ENCODE results near the gene FRY.

The FRY gene

DNA sequence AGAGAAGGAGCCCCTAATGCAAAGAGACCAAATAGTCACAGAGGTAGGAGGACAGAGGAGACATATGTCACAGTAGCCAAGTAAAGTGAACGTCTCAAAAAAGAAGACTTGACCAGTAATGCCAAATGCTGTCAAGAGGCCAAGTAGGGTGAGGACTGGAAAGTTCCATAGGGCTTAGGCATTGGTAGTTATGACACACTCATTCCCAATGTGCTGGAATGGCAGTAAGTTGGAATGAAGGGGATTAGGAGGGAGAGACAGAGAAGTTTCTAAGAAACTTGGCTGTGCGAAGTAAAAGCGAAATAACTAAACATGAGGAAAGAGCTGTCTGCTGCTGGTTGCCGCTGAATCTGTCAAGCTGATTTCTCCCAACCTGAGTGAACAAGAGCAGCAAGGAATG, 14.9 kb upstream of the FRY start:
- DNase-seq (ENCODE audit: low read depth): no peak

DNA sequence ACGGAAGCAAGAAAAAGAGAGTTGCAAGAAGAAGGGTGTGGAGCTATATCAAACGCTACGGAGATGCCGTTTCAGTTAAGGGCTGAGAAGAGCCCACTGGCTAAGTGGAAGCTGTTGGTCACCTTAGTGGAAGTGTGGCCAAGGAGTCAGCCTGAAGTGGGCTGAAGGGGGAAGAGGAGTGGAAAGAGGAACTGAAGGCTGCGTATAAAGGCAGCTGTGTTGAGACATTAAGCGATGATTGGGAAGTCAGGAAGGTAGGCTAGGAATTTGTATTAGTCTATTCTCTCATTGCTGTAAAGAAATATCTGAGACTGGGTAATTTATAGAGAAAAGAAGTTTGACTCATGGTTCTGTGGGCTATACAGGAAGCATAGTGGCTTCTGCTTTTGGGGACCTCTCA, 14.1 kb upstream of the FRY start:
- no peak for DNase-seq (ENCODE audit: low read depth)

- DNase-seq (ENCODE audit: low read depth): no peak
Measured at GRCh38 chr13:32019612-32020233, 11.9 kb upstream of the FRY start.

DNA sequence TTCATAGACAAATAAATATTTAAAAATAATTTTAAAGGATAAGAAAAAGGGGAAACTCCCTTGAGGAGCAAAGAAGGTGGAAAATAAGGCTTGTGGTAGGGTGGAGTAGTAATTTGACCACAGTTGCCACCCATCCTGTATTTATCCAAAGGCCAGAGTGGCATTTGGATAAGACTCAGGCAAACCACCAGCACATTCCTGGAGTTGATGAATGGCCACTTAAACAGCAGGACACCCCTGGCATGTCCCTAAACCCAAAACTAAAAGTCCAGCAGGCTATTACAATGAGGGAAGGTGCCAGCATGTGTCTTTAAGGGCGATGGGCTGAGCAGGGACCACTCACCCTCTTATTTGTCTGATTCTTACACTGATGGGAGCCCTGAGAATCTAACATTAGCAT, 9.8 kb upstream of the FRY start:
- no peak for DNase-seq (ENCODE audit: low read depth)

- no peak for DNase-seq (ENCODE audit: low read depth)
Measured at GRCh38 chr13:32022311-32022710, 9.3 kb upstream of the FRY start.

DNA sequence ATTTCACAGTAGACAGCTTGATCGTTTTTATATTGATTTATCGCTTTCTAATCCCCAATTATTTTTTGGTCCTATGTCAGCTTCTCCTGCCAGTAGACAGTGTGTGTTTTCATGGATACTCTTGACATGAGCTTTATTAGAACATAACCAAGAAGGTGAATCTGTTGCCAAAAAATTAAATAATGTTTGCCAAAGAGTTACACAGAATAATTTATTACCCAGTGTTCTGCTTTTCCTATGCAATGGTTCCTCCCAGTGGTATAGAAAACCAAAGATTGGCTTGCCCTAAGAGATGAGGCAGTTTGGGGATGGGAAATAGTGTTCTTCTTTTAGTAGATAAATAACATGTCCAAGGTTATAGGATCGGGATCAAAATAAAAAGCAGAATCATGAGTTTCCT, 8.5 kb upstream of the FRY start:
- no peak for DNase-seq (ENCODE audit: low read depth)

- no peak for DNase-seq (ENCODE audit: low read depth)
Measured at GRCh38 chr13:32023698-32024097, 7.9 kb upstream of the FRY start.

DNA sequence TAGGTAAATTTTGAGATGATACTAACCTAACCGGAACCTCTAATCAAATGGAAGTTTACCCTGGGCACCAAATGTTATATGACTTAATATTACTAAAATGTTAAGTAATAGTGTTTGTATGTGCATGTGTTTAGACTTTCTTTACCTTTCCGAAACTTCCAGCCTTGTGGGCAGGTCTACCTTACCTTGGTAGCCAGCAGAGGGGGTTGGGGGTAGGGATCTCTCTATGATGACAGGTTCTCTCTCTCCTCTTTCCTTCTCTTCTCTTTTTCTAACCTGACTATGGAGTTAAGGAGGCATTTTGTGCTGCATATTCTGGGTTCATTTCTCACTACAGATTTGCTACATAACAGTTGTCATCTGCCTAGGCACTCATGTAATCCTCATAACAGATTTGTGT, 6.8 kb upstream of the FRY start:
- no peak for DNase-seq (ENCODE audit: low read depth)

GRCh38 chr13:32025730-32026129, 5.8 kb upstream of the FRY start:
- DNase-seq (ENCODE audit: low read depth): no peak

DNA sequence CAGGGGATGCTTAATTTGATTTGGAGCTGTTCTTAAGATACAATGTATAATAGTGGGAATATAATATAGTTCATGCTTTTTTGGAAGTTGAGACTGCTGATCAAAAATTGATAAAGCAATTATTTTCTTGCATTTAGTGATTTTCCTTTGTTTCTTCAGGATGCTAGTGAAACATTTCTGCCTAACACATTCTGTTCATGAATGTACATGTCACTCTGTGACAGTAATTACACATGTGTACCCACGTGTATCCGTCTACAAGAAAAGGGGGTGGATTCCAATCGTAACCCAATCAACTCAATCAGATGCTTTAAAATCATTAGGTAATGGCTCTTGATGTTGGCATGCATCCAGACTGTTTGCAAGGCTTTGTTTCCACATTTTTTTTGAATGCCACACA, 5.0 kb upstream of the FRY start:
- DNase-seq (ENCODE audit: low read depth): no peak

GRCh38 chr13:32028711-32029110, 2.9 kb upstream of the FRY start:
- no peak for DNase-seq (ENCODE audit: low read depth)

DNA sequence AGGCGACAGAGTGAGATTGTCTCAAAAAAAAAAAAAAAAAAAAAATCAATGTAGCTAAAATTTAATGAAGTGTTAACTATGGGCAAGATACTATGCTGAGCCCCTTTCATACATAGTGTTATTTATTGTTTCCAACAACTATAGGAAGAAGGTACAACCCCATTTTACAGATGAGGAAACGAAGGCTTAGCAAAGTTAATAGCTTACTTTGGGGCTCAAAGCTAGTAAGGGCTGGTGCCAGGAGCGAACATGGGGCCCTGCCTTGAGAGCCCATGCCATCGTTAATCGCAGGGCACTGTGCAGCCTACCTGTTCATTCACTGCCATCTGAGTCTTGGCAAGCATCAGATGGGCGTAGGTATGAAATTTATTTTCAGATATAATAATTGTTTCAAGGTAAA, 1.9 kb upstream of the FRY start:
- DNase-seq (ENCODE audit: low read depth): no peak

- DNase-seq (ENCODE audit: low read depth): no peak
Measured at GRCh38 chr13:32031815-32032370, 319 bp downstream of the FRY start.

DNA sequence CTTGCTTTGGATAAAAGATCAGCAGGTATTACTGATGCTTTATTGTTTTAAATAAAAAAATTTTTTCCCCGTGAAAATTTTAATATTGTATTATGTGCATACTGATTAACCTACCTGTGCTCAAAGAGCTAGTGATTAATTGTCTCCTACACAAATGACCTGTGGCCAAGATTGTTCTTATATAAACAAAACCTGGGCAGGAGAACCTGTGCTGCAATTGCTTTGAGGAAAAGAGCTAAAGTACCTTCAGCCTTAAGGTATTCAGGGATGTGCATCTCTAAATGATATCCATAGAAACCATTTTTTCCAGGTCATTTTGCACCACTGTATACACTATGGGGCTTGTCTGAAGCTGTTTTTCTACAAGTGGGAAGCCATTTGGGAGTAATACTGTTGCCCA, 1.2 kb downstream of the FRY start:
- DNase-seq (ENCODE audit: low read depth): no peak

GRCh38 chr13:32033744-32034143, 2.2 kb downstream of the FRY start:
- no peak for DNase-seq (ENCODE audit: low read depth)

DNA sequence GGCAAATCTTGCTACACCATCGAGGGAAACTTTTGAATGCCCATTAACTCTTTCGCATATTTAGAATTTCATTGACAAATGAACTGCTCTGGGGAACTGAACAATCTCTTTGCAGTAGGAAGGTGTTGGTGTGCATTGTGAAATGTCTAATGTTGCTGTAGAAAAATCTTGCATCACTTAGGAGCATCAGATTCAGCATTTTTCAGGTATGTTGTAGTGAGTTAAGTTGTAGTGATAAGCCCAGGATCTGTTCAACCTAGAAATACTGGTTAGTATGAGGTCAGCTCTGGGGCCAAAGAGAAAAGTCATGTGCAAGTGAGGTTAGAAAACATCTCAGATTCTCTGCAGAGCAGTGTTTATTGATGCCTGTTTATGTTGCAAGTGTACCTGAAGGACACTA, 4.1 kb downstream of the FRY start:
- no peak for DNase-seq (ENCODE audit: low read depth)

GRCh38 chr13:32036126-32036695, 4.6 kb downstream of the FRY start:
- DNase-seq (ENCODE audit: low read depth): no peak

GRCh38 chr13:32036757-32037156, 5.2 kb downstream of the FRY start:
- no peak for DNase-seq (ENCODE audit: low read depth)

DNA sequence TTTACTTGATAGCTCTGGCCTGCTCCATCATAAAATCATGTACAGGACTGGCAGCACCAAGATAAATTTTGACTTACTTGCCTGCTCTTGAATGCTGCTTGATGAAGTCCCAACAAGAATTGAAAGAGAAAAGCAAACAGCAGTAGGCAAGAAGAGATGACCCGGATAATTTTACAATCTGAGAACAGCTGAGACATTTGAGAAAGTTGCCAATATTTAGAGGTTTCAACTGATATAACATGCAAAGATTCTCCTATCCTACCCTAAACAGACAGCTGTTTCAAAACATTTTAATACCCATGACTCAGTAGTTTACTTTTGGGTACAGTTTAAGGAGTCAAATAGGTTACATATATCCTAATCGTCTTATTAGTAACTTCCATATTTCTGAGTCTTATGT, 5.9 kb downstream of the FRY start:
- DNase-seq (ENCODE audit: low read depth): no peak

GRCh38 chr13:32038343-32038742, 6.8 kb downstream of the FRY start:
- DNase-seq (ENCODE audit: low read depth): no peak

- DNase-seq (ENCODE audit: low read depth): no peak
Measured at GRCh38 chr13:32039056-32039455, 7.5 kb downstream of the FRY start.

DNA sequence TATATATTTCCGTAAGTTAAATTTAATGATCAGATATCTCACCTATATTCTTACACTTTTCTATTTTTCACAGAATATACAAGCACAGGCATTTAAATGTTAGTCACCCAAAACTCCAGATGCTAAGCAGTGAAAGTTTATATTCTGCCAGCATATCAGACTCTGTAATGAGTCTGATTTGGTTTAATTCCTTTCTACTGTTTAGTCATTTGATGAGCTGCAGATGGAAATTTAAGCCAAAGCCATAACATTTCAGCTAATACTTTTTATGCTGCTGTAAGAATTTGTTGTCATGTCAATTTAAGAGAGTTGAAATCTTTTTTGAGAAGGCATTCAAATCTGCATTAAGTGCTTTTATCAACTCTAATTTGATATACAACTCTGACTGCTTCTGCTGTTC, 8.0 kb downstream of the FRY start:
- no peak for DNase-seq (ENCODE audit: low read depth)

GRCh38 chr13:32040052-32040642, 8.6 kb downstream of the FRY start:
- no peak for DNase-seq (ENCODE audit: low read depth)

- no peak for DNase-seq (ENCODE audit: low read depth)
Measured at GRCh38 chr13:32040689-32041088, 9.1 kb downstream of the FRY start.
